Activated CD4-positive, CD25-positive, alpha-beta regulatory T cell treated with anti-CD3 and anti-CD28 coated beads, Interleukin-2, amount 50 U/mL, for 24 hours (primary cell): Measurements from ENCODE around the gene MLLT6.

Source experiments
- ATAC-seq, 2 donors: fragments of 150-1000 bp; cut with Tn5 transposase; one replicate each; pipeline ENCODE4 v1.10.0; 2021; ENCODE audit warnings: mild to moderate bottlenecking in 1 of 2, moderate library complexity in 1 of 2

MLLT6 gene

DNA sequence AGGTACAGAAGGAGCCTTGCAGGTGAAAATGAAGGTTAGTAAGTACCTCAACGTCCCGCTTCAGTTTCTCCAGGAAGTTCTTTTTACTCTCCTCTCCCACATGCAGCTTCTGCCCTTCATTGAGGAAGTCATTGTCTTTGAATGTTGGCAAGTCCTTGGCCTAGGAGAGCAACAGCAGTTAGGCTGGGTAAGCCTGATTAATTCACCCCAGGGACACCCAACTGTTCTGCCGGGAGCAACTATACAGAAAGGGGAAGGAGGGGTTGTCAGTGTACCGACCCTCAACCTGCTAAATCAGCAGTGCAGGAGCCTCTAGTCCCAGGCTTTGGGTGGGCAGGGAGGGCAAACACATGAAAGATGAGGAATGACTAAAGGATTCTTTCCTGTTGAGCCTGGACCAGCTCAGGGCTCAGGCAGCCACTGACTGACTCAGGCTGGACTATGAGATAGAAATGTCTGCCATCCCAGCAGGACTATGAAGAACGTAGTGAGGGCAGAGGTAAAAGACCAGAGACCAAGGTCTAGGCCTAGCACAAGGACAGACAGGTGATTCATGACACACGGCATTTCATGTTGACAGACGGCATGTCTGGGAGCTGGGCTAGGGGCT is 72.7 kb downstream of the MLLT6 start:
- no peak for ATAC-seq
